ENCODE measurements around the gene SYNPO.

Gene SYNPO

DNA sequence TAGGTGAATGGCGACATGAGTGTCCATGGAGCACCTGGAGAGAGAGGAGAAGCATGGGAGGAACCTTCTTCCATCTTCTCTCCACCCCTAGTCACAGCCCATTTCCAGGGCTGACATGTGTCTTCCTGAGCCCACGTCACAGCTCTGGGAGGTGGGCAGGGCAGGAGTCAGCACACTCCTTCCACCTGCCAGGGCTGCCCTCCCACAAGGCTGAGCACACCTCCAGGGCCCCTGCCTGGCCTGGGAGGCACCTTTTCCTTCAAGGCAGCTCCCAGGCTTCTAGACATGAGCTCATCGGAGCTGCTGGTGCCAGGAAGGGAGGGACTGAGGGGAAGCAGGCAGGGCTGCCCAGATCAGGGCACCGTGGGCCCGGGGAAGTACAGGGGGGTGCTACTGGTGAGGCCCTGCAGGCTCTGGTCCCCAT is 13.6 kb upstream of the SYNPO start:
- DNase-seq, result no peak

- no peak for DNase-seq
These were observed 12.5 kb upstream of the SYNPO start for GRCh38 chr5:150627731-150628545.

GRCh38 chr5:150628936-150629485 is 11.4 kb upstream of the SYNPO start:
- DNase-seq, result no peak

GRCh38 chr5:150630016-150630415 is 10.4 kb upstream of the SYNPO start:
- DNase-seq, result no peak

GRCh38 chr5:150630461-150631325 is 9.8 kb upstream of the SYNPO start:
- DNase-seq, result no peak

GRCh38 chr5:150631326-150631701 is 9.1 kb upstream of the SYNPO start:
- DNase-seq, result no peak

- DNase-seq, result no peak
These were observed 7.9 kb upstream of the SYNPO start for GRCh38 chr5:150632305-150633160.

GRCh38 chr5:150633429-150633828 is 7.0 kb upstream of the SYNPO start:
- DNase-seq, result no peak

DNA sequence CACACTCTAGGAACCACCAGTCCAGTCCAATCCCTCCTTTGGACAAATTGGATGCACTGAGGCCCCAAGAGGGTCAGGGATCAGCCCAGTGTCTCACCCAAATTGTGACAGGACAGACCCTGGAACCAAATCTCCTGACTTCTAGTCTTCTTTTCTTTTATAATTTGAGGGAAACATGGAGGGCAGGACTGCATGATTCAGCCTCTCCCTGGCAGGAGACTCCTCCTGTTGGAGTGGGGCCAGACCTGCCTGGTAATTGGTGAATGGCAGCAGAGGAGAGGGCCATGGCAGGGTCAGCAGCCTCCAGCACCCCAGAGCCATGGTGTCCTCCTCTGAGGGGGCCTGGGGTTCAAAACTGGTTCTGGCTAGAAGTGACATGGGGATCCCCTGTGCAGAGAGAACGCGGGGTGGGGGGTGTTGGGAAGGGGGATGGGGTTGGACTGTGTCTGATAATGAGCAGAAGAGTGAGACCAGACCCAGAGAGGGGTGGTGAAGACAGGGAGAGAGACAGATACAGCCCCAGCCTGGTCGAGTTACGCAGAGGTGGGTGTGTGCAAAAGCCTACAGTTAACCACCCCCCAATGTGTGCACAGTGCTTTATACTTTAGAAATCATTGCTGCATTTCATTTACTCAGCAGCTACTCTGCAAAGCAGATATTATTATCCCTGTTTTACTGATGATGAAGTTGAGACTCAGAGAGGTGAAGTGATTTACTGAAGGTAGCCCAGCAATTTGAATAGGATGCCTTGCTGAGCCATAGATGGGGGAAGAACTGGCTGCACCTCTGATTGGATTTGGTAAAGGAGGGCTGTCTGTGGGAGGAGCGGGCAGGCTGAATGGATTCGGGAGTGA is 3.8 kb upstream of the SYNPO start:
- DNase-seq, result no peak

DNA sequence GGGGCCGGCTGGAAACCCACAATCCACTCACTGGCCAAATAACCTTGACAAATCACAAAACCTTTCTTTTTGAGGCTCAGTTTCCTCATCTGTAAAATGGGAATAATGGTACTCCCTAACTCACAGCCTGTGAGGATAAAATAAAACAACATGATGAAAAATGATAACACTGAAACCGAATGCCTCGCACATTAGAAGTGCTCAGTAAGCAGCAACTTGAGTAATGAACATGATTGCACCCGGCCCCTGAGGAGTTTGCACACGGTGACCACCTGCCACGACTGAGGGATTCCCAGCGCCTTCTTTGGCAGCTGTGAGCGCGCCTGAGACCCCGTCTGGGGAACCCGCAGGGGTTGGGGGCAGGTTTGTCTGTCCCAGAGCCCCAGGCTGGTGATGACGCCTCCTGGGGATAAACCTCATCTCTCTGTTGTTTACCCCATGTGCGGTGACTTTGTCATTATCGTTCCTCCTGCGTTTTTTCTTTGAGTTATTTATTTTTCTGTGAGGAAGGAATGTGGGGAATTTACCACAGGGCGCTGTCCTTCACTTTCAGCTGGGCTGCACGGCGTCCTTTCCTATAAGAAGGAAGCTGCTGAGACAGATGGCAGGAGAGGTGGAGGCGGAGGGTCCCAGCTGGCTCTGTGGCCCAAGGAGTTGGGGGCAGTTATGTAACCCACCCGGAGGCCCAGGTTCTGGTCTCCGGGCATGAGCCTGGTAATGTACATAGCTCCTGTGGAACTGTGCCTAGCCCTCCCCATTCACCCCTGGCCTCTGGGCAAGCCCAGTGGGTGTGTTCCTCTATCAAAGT is 3.0 kb upstream of the SYNPO start:
- no peak for DNase-seq

DNA sequence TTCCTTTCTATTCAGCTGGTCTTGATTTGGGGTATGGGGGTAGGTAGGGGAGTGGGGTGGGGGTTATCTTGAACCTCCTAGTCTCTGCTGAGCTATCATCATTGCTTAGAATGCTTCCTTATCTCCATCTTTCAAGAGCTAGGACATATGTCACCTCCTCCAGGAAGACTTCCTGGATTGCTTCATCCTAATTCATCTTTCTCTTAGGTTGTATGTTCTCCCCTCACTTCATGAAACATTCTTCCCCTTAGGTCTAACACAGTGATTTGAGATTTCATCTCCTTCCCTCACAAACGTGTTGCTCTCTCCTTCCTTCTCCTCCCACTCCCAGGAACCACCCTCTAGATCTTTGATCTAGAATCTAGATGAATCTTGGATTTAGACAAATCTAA is 2.4 kb upstream of the SYNPO start:
- no peak for DNase-seq

GRCh38 chr5:150638488-150639376 is 1.7 kb upstream of the SYNPO start:
- no peak for DNase-seq

GRCh38 chr5:150639377-150639692 is 1.1 kb upstream of the SYNPO start:
- no peak for DNase-seq

DNA sequence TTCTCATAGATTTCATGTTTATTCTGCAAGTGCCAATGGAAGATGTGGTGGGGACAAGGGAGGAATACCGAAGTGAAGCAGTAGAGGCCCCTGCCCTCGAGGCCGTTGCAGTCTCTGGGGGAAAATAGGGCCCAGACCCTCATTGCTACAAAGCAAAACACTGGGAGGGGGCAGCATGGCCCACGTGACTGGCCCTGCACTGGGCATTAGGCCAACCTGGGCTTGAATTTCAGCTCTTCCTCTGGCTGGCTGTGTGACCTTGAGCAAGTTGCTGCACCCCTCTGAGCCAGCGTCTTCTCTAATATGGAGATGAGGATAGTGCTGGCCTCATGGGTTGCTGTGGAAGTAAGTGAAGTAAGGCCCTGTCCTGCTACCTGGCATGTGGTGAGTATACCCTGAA is 709 bp upstream of the SYNPO start:
- DNase-seq, result no peak

GRCh38 chr5:150641006-150641570 is 628 bp downstream of the SYNPO start:
- DNase-seq, result no peak

DNA sequence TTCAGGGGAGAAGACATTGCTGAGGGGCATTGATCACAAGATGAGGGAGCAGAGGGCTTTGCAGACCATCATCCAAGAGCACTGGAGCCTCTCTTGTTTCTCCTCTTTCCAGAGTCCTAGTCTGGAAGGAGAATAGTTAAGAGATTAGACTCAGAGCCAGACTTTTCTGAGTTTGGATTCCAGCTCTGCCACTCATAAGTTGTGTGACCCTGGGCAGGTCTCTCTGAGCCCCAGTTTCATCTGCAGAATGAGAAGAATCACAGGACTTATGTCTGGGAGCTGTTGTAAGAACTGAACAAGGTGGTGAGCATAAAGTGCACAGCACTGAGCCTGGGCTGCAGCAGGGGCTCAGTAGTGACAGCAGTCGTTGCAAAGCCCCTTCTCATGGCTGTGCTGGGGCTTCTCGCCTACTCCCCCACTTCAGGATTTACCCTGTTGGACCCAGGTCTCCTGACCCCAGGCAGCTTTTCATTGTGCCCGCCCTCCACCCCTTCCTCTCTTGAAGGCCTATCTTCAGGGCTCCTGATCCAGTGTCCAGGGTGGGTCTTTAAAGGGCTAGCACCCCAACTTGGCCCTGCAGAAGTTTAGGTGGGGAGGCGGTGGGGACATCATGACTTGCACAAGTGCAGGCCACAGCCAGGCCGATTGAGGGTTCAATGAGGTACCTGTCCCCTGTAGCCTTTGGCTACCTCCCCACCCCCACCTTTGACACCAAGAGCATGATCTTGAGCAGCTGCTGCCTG is 1.5 kb downstream of the SYNPO start:
- DNase-seq, result no peak

DNA sequence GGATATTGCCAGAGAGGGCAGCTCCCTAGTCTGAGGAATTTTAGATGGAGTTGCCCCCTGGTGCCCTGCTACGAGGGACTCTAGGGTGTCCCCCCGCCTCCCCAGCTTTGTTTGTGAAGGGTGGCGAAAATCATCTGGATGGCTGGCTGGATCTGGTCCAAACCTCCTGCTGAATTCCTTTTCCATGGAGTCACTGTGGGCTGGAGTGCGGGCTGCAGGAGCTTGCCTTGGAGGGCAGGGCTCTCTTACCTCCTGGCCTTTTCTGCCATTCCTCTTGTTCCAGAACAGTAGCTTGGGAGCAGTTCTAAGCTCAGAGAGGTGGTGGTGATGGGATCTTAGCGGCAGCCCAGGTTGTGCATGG is 2.1 kb downstream of the SYNPO start:
- DNase-seq, result no peak

DNA sequence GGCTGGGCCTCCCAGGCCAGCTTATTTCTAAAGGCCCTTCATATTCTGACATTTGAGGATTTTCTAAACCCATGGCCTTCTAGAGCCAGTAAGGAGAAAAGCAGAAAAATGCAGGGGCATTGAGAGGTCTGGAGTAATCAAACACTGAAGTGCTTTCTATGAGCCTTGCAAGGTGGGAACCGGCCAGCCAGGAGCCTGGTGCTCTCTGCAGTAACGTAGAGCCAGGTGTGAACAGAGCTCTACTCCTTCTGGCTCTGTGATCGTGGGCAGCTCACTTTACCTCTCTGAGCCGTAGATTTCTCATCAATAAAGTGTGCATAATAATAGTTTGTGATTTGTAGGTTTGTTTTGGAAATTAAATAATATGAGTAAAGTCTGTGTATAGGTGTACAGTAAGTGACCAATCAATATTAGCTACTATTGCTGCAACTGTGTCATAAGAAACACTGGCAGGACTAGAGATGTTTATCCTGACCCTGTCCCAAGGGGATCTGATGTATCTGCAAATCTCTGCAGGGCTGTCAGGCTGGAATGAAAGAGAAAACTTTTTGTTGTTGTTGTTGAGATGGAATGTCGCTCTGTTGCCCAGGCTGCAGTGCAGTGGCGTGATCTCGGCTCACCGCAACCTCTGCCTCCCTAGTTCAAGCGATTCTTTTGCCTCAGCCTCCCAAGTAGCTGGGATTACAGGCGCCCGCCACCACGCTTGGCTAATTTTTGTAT is 2.7 kb downstream of the SYNPO start:
- no peak for DNase-seq

Data from CD4-positive, alpha-beta T cell treated with Interleukin-15 for 1 hour (primary cell).